Measurements from ENCODE around the gene C1QA.
A peak's percentile ranks its signal among the peaks of the same experiment; 100 is the strongest.
"Not testable (repeated sequence)": the region's sequence is repeated elsewhere in the genome, so short reads cannot be mapped to it uniquely, and the experiment has no call there.

C1QA gene

GRCh38 chr1:22674410-22674749 lies 38.0 kb downstream of the C1QA start:
- TF ChIP-seq ZNF70 (CRISPR knock-in tag; IDR thresholded peaks at IDR 0.05): no peak
- TF ChIP-seq GLIS3 (CRISPR knock-in tag; IDR thresholded peaks at IDR 0.05): 0 out of 2 replicates have a peak, but pooled peaks have one; percentile 25

GRCh38 chr1:22676151-22676550 lies 39.7 kb downstream of the C1QA start:
- not testable (repeated sequence) for ATAC-seq

More at GRCh38 chr1:22674410-22674749, 38.0 kb downstream of the C1QA start:
- peak; percentile 17 for ATAC-seq

GRCh38 chr1:22676916-22677583 lies 40.6 kb downstream of the C1QA start:
- no peak for ATAC-seq
- no peak for TF ChIP-seq ESRRG (CRISPR knock-in tag; IDR thresholded peaks at IDR 0.05)
- TF ChIP-seq ZFP3 (CRISPR knock-in tag; IDR thresholded peaks at IDR 0.05): no peak
- no peak for TF ChIP-seq PPARA (CRISPR knock-in tag; IDR thresholded peaks at IDR 0.05; ENCODE audit: borderline replicate concordance)
- TF ChIP-seq POU6F1 (CRISPR knock-in tag; IDR thresholded peaks at IDR 0.05; ENCODE audit: borderline replicate concordance, low read depth): no peak
- TF ChIP-seq ZNF70 (CRISPR knock-in tag; IDR thresholded peaks at IDR 0.05): no peak
- TF ChIP-seq CSDC2 (CRISPR knock-in tag; IDR thresholded peaks at IDR 0.05): no peak

- no peak for ATAC-seq
- TF ChIP-seq ZC3H10 (CRISPR knock-in tag; IDR thresholded peaks at IDR 0.05): no peak
- no peak for TF ChIP-seq ZNF565 (CRISPR knock-in tag; conservative IDR thresholded peaks at IDR 0.05; ENCODE audit: low read depth)
- TF ChIP-seq GLIS3 (CRISPR knock-in tag; IDR thresholded peaks at IDR 0.05): no peak
- TF ChIP-seq ZNF70 (CRISPR knock-in tag; IDR thresholded peaks at IDR 0.05): no peak
- no peak for TF ChIP-seq CSDC2 (CRISPR knock-in tag; IDR thresholded peaks at IDR 0.05)
- TF ChIP-seq ZFP3 (CRISPR knock-in tag; IDR thresholded peaks at IDR 0.05): no peak
- TF ChIP-seq ISL1 (CRISPR knock-in tag; IDR thresholded peaks at IDR 0.05): no peak
- TF ChIP-seq TCF4 (CRISPR knock-in tag; IDR thresholded peaks at IDR 0.05; ENCODE audit: borderline replicate concordance): no peak
- TF ChIP-seq TOX (CRISPR knock-in tag; IDR thresholded peaks at IDR 0.05; ENCODE audit: borderline replicate concordance): no peak
- TF ChIP-seq ESRRG (CRISPR knock-in tag; IDR thresholded peaks at IDR 0.05): no peak
- no peak for TF ChIP-seq RARB (CRISPR knock-in tag; IDR thresholded peaks at IDR 0.05)
- TF ChIP-seq OSR1 (CRISPR knock-in tag; IDR thresholded peaks at IDR 0.05): no peak
- TF ChIP-seq POU6F1 (CRISPR knock-in tag; IDR thresholded peaks at IDR 0.05; ENCODE audit: borderline replicate concordance, low read depth): no peak
- TF ChIP-seq ZFP30 (CRISPR knock-in tag; IDR thresholded peaks at IDR 0.05): no peak
- TF ChIP-seq PATZ1 (CRISPR knock-in tag; IDR thresholded peaks at IDR 0.05; ENCODE audit: borderline replicate concordance): no peak
- no peak for TF ChIP-seq CREB5 (CRISPR knock-in tag; IDR thresholded peaks at IDR 0.05; ENCODE audit: low read depth)
- TF ChIP-seq ARNTL (CRISPR knock-in tag; IDR thresholded peaks at IDR 0.05; ENCODE audit: borderline replicate concordance, low read depth): no peak
- no peak for TF ChIP-seq TSHZ2 (CRISPR knock-in tag; IDR thresholded peaks at IDR 0.05)
Measured at GRCh38 chr1:22677931-22678896, 41.8 kb downstream of the C1QA start.
